GM21825 (cell line): ENCODE results near the gene CNTNAP2.
"Not testable (repeated sequence)": the region's sequence is repeated elsewhere in the genome, so short reads cannot be mapped to it uniquely, and the experiment has no call there.

Experiments
- ATAC-seq: cut with Tn5 transposase; IDR thresholded peaks from one replicate; pipeline ENCODE4 v1.9.1; 2021; ENCODE audit warnings: mild to moderate bottlenecking, moderate library complexity; ENCODE audit not compliant: unreplicated experiment

CNTNAP2 gene

GRCh38 chr7:147584771-147585193 is 1468.2 kb downstream of the CNTNAP2 start:
- ATAC-seq, result no peak

- no peak for ATAC-seq
Observed at GRCh38 chr7:147586110-147586509, 1469.5 kb downstream of the CNTNAP2 start.

DNA sequence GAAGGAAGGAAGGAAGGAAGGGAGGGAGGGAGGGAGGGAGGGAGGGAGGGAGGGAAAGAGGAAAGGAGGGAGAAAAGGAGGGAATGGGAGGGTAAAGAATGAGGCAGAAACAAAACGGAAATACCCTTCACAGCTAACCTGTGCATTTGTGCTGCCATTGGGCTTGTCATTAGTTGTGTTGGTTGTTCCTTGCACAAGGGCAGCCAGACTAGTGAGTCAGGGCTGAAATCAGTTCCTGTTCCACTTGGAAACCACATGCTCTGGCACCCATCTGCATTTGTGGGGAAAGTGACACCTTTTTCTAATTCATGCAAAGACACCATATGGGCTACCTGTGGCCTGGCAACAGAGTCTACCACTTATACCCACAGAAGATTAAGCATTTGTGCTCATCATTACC is 1469.9 kb downstream of the CNTNAP2 start:
- no peak for ATAC-seq

- no peak for ATAC-seq
Observed at GRCh38 chr7:147593271-147594057, 1476.9 kb downstream of the CNTNAP2 start.

DNA sequence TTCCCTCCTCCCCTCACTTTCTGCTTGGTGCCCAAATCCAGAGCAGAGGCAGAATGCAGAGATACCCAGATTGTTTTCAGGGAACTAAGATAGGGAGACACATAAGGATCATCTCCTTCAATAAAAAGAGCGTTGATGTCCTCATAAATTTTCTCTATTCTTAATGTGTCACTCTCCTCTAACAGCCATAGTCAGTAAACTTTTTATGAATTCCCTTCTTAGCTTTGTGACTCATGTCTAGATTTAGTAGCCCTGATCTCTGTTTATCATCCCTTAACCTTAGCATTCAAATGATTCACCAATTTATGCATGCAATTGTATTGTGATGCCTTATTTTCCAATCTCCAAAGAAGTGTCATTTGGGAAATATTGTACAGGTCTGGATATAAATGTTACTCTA is 1478.4 kb downstream of the CNTNAP2 start:
- no peak for ATAC-seq

DNA sequence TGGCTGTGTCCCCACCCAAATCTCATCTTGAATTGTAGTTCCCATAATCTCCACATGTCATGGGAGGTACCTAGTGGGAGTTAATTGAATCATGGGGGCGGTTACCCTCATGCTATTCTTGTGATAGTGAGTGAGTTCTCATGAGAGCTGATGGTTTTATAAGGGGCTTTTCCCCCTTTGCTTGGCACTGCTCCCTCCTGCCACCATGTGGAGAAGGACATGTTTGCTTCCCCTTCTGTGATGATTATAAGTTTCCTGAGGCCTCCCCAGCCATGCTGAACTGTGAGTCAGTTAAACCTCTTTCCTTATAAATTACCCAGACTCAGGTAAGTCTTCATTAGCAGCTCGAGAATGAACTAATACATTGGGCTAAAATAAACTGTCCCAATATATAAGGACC is 1482.1 kb downstream of the CNTNAP2 start:
- not testable (repeated sequence) for ATAC-seq

DNA sequence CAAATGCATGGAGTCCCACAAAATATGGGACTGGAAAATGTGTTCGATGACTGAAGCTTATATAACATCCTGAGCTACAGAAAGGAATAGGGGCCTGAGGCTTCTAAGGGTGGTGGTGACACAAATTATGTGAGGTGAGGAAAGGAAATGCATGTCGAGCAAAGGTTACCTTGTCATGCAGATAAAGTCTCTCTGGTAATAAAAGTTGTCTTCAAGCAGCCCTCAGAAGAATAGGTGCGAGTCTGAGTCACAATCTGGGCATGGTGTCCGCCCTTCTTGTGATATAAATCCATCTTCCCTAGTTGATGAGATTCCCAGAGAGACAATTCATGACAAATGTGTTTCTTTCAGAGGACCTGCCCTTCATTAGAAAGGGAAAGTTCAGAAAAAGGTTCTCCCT is 1488.7 kb downstream of the CNTNAP2 start:
- ATAC-seq, result no peak

DNA sequence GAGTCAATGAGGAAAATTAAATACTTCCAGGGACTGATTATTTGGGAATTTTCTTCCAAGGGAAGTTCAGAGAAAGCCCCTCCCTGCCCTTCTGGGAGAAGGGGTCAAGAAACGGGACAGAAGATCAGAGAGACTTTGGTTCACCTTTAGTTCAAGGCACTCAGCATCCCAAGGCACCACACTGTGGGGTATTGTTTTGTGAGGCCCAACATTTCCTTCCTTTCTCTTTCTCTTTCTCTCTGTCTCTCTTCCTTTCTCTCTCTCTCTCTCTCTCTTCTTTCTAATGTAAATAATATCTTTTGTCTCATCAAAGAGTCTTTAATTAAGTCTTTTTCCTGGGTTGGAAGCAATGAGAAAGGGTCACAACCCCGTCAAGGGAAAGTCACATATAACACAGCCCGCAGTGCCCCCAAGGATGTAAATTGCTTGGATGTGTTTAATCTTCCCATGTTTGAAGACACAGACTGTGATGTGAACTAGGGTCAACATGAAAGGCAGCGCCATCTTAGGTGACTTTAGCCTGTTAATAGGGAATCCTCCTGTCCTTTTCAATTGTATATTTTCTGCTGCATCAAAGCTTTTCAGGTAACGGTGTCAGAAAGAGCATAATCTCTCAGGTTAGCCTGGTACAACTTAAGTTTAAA is 1490.7 kb downstream of the CNTNAP2 start:
- ATAC-seq, result no peak

- ATAC-seq, result no peak
Observed at GRCh38 chr7:147611431-147611830, 1494.8 kb downstream of the CNTNAP2 start.

DNA sequence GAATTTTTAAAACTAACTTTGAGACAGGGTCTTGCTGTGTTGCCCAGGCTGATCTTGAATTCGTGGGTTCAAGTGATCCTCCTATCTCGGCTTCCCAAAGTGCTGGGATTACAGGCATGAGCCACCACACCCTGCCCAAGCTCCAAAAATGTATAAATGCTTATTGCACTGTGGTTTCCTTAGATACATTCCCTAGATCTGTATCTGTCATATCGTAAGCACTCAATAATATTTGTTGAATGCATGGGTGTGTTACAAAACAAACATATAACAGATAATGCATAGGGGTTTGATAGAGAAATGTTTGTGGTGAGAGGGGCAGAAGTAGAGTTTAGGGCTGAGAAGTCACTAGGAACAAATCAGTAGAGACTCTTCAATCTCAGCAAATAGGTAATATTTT is 1518.7 kb downstream of the CNTNAP2 start:
- ATAC-seq, result no peak

DNA sequence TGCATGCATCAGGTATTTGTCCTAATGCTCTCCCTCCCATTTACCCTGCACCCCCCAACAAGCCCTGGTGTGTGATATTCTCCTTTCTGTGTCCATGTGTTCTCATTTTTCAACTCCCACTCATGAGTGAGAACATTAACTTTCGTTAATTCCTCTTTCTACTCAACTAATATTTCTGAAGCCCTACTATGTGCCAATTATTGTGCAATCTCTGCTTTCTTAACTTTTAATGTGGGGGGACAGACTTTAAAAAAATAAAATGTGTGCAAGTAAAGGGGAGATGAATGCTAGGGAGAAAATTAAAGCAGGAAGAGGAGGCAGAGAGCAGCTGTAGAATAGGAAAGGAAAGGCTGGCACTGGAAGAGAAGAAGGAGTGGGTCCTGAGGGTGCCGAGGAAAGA is 1520.0 kb downstream of the CNTNAP2 start:
- no peak for ATAC-seq

DNA sequence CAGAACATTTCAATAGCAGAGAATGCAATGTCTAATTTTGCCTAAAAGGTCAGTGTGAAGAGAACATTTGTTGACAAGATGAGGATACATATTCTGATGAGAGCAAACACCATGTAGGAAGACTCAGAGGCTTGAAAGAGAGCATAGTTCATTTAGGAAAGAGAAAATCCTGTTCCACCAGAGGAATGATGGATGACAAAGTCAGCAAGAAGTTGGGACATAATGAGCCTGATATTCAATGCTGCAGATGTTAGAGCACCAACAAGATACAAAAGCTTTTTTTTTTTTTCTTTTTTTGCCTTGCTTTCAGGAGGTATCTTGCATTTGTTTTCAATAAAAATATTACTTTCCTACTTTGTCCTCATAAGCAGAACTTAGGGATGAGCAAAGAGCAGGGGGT is 1522.0 kb downstream of the CNTNAP2 start:
- ATAC-seq, result no peak

DNA sequence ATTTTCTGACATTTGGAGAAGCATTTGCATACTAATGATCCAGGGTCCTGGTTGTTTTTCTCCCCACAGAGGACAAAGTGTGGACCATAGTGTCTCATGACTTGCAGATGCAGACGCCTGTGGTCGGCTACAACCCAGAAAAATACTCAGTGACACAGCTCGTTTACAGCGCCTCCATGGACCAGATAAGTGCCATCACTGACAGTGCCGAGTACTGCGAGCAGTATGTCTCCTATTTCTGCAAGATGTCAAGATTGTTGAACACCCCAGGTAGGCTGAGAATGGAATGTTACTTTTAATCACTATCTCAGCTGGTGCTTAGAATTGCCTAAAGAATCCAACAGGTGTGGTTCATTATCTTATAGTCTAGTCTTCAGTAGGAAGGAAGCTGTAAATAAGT is 1522.4 kb downstream of the CNTNAP2 start:
- ATAC-seq, result no peak

- ATAC-seq, result no peak
Observed at GRCh38 chr7:147639751-147640150, 1523.2 kb downstream of the CNTNAP2 start.

DNA sequence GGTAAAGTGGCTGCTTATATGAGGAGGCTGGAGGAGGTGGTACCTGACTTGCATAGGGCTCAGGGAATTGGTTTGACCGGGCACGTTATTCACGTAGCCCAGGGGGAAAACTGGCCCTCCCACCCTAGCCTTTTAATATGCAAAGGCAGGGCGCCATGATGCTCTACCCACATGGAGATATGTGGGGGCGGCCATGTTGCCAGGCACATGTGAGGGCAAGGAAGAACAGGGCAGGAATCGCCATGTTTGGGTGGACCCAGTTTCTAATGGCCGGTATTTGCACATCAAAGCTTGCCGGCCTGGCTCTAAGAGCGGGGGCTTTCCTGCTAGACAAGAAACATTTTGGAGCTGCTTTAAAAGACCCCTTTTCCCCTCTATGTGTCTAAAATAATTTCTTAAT is 1524.2 kb downstream of the CNTNAP2 start:
- ATAC-seq, result no peak

DNA sequence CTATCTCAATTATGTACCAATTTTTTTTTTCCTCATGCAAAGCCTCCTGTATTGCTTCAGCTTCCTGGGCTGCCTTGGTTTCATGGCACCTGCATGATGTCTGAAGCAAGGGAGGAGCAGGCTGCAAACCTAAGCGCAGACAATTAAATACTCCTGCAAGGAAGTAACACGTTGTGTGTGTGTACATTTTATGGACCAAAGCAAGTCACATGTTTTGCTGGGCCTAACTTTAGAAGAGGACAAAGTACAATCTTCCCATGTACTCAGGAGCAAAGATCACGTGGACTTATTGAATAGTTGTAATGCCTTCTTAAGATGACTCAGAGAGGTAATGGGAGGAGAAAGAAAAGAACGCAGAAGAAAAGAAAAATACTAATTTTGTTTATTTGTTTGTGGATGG is 1530.0 kb downstream of the CNTNAP2 start:
- ATAC-seq, result no peak

GRCh38 chr7:147650991-147651390 is 1534.4 kb downstream of the CNTNAP2 start:
- no peak for ATAC-seq

- no peak for ATAC-seq
Observed at GRCh38 chr7:147651601-147652000, 1535.0 kb downstream of the CNTNAP2 start.

GRCh38 chr7:147653456-147653855 is 1536.9 kb downstream of the CNTNAP2 start:
- ATAC-seq, result no peak

- no peak for ATAC-seq
Observed at GRCh38 chr7:147658392-147658967, 1541.9 kb downstream of the CNTNAP2 start.

DNA sequence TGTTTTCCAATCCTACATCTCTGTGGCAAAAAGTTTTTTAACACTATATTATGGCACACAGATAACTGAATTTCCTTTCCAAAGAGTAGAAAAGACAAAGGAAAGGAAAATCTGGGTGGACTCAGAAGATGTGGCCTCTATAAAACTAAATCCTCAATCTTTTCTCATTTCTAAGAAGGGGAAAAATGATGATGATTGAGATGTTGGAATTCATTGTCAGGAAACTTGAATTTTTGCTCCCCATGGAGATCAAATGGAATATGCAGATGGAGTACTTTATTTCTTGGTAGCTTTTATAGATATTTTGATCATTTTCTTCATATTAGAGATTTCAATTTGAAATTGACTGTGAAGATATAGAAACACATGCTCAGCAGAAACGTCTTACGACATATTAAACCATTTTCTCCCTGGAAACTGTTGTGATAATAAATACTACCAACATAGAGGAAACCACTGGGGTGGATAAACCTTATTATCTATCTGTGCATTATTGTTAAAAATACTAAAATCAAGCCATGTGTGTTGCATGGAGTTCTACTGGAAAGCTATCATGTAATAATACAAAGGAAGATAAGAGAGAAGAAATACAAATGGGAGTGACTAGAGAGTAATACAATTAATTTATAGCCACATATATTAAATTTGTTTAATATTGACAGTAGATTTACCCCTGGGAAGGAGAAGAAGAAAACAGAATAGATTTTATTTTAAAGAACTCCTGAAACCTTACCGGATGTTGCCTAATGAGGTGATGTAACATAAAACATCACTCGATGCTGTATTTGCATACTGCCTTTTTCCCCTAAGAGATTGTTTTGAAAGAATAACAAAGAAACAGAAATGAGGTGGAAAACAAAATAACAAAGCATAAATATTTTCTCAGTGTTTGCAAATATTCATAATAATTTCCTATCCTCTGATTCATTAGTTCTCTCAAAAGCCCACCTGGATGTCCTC is 1542.7 kb downstream of the CNTNAP2 start:
- no peak for ATAC-seq
